ENCODE data around the gene PXDN. TPM values are rescaled to one million over a fixed set of nuclear protein-coding genes. Genes with fewer than 3 reads are reported as not detected.
A peak's percentile ranks its signal among the peaks of the same experiment; 100 is the strongest.

The PXDN gene
- total RNA-seq, 1 donor from 2014 or later: 189 TPM

GRCh38 chr2:1665761-1666505 is 78.4 kb downstream of the PXDN start:
- no peak for DNase-seq

- no peak for DNase-seq
These were observed 79.6 kb downstream of the PXDN start for GRCh38 chr2:1664698-1665097.

GRCh38 chr2:1664076-1664605 is 80.2 kb downstream of the PXDN start:
- no peak for DNase-seq

- DNase-seq: no peak
These were observed 80.7 kb downstream of the PXDN start for GRCh38 chr2:1663621-1664020.

- DNase-seq: no peak
These were observed 81.6 kb downstream of the PXDN start for GRCh38 chr2:1662606-1663180.

GRCh38 chr2:1661891-1662605 is 82.3 kb downstream of the PXDN start:
- DNase-seq: no peak

GRCh38 chr2:1660656-1661640 is 83.4 kb downstream of the PXDN start:
- DNase-seq: no peak

GRCh38 chr2:1659951-1660565 is 84.3 kb downstream of the PXDN start:
- no peak for DNase-seq

- no peak for DNase-seq
These were observed 85.7 kb downstream of the PXDN start for GRCh38 chr2:1658394-1659151.

GRCh38 chr2:1656961-1657841 is 87.1 kb downstream of the PXDN start:
- no peak for DNase-seq

GRCh38 chr2:1656326-1656960 is 87.9 kb downstream of the PXDN start:
- DNase-seq: no peak

- DNase-seq: no peak
These were observed 88.9 kb downstream of the PXDN start for GRCh38 chr2:1655461-1655860.

- DNase-seq: no peak
These were observed 89.5 kb downstream of the PXDN start for GRCh38 chr2:1654696-1655374.

GRCh38 chr2:1653956-1654695 is 90.2 kb downstream of the PXDN start:
- DNase-seq: no peak

- DNase-seq: peak; percentile 73
These were observed 92.1 kb downstream of the PXDN start for GRCh38 chr2:1652034-1652790.

- peak; percentile 79 for DNase-seq
These were observed 92.9 kb downstream of the PXDN start for GRCh38 chr2:1651121-1652033.
